T-helper 1 cell (primary cell): ENCODE data around the gene ARRB1.

Experiments used
- DNase-seq, 5 donors: peaks; one replicate each; pipeline ENCODE4 v3.0.0-alpha.2; 2012 to 2020

The ARRB1 gene

DNA sequence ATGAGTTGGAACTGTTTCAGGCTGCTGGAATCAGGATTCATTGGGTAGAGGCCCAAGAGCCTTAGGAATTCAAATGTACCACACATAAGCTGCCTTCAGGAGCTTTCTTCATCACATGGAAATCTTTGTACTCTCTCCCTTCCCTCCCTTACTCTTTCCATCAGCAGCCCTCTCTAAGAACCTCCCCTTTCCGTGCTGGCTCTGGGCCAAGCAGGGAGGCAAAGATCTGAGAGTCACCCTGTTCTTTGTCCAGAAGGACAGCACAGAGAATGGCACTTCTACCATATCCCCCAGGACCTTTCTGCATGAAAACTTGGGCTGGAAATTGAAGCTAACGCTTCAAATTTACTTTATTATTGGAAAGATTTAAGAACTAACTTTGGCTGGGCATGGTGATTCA, 131.6 kb downstream of the ARRB1 start:
- no peak for DNase-seq

DNA sequence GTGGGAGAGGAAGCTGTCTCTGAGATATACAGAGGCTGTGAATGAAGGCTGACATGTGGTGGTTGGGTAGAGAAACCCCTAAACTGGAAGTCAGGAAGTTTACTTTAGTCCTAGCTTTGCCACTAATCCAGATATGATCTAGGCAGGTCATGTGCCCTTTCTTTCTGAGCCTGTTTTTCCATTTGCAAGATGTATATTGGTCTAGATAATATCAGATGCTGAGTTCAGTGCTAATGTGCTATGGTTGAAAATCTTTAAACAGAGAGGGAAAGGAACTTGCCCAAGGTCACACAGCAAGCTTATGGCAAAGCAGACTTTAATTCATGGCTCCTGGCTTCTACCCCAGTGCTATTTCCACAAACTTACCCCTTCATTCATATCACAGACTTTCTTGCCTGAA, 136.6 kb downstream of the ARRB1 start:
- no peak for DNase-seq

DNA sequence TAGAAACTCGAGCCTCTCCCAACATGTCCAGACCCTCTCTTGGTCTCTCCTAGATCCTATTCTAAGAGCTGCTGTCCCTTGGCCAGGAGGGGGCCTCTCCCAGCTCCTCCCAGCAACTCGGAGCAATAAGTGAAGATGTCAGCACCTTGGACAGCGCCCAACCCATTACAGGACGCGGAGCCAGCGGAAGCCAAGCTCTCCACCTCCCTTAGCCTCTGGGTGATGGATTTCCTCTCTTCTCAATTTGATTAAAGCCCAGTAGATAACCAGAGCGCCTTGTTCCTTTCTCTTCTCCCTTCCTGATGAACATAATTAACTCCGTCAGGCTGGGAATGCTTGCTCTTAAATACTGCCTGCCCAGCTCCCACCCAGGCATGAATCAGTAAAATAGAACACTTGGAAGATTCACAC, 137.0 kb downstream of the ARRB1 start:
- DNase-seq = peak; percentile 33 to 78 (median 58)
